IgD-negative memory B cell (primary cell): ENCODE results near the gene ZNF181. TPM values are rescaled to one million over a fixed set of nuclear protein-coding genes. Genes with fewer than 3 reads are reported as not detected.
A peak's percentile ranks its signal among the peaks of the same experiment; 100 is the strongest.
"Not testable (repeated sequence)": the region's sequence is repeated elsewhere in the genome, so short reads cannot be mapped to it uniquely, and the experiment has no call there.

Experiments used
- H3K27ac Mint-ChIP-seq, 3 donors: one replicate each; pipeline ENCODE4 v1.8.0; 2020 to 2022; ENCODE audit warnings: mild to moderate bottlenecking in 3 of 3, mixed read lengths in 3 of 3, moderate library complexity in 1 of 3
- H3K27me3 Mint-ChIP-seq: one replicate; pipeline ENCODE4 v1.8.0; 2021; ENCODE audit warnings: mixed read lengths
- H3K36me3 Mint-ChIP-seq: one replicate; pipeline ENCODE4 v1.8.0; 2020; ENCODE audit warnings: mild to moderate bottlenecking, mixed read lengths
- H3K4me1 Mint-ChIP-seq, 3 donors: one replicate each; pipeline ENCODE4 v1.8.0; 2020 to 2022; ENCODE audit warnings: mixed read lengths in 3 of 3, mild to moderate bottlenecking in 1 of 3
- H3K4me3 Mint-ChIP-seq, 4 donors: one replicate each; pipeline ENCODE4 v1.8.0; 2020 to 2022; ENCODE audit warnings: mild to moderate bottlenecking in 4 of 4, mixed read lengths in 4 of 4, moderate library complexity in 3 of 4
- H3K9me3 Mint-ChIP-seq, 3 donors: one replicate each; pipeline ENCODE4 v1.8.0; 2020 to 2021; ENCODE audit warnings: mixed read lengths in 3 of 3, mild to moderate bottlenecking in 1 of 3
- polyA plus RNA-seq: library from polyadenylated mRNA; unstranded; fragments of 300-500 nt; fragmentation: Illumina TruSeq; gene quantifications from one replicate; pipeline ENCODE4 v1.2.3, GENCODE V29; 2021

ZNF181 gene
- 28.3 TPM for polyA plus RNA-seq

GRCh38 chr19:34733746-34734536, at the start of gene ZNF181:
Gene ZNF181, plus strand, starts transcription at chr19:34734243. Its CDS starts 795 bp downstream, at chr19:34735038.
- Mint-ChIP-seq H3K4me1 (peaks cover 18 to 23% (median 21%) of the 10 kb centered on the region in 3 donors), H3K9me3 (peaks cover 0 to 5% (median 4%) of the 10 kb centered on the region in 3 donors), H3K4me3 (peak within 1 kb of the TSS; percentile 94 to 98 (median 96)), H3K27me3 (no peaks in the 10 kb centered on the region), H3K27ac (peak within 1 kb of the TSS; percentile 91 to 98 (median 98)), H3K36me3 (peaks cover 12% of the 10 kb centered on the region)

DNA sequence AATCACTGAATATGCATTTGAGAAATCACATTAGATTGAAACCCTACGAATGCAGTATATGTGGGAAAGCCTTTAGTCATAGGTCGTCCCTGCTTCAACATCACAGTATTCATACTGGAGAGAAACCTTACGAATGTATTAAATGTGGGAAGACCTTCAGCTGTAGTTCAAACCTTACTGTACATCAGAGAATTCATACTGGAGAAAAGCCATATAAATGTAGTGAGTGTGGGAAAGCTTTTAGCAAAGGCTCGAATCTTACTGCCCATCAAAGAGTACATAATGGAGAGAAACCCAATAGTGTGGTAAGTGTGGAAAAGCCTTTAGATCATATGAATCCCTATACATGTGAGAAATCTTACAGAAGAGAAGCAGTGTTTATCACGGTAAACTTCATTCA, 48.8 kb upstream of the ZNF181 start:
- Mint-ChIP-seq H3K9me3 (peaks cover 14 to 51% (median 28%) of the 10 kb centered on the region in 3 donors), H3K36me3 (peaks cover 23% of the 10 kb centered on the region)
- H3K4me1 Mint-ChIP-seq: not testable (repeated sequence)

GRCh38 chr19:34686455-34686854, 47.6 kb upstream of the ZNF181 start:
- H3K27ac Mint-ChIP-seq: no peak overlapping the region
- peaks cover 0 to 1% (median 0%) of the 10 kb centered on the region in 3 donors for H3K4me1 Mint-ChIP-seq
- H3K4me3 Mint-ChIP-seq: no peak overlapping the region
- peaks cover 16 to 59% (median 28%) of the 10 kb centered on the region in 3 donors for H3K9me3 Mint-ChIP-seq
- H3K27me3 Mint-ChIP-seq: no peaks in the 10 kb centered on the region
- peaks cover 16% of the 10 kb centered on the region for H3K36me3 Mint-ChIP-seq

More for the DNA sequence above, 48.8 kb upstream of the ZNF181 start:
- not testable (repeated sequence) for H3K27me3 Mint-ChIP-seq, H3K4me3 Mint-ChIP-seq, H3K27ac Mint-ChIP-seq

- Mint-ChIP-seq H3K9me3 (peaks cover 16 to 60% (median 28%) of the 10 kb centered on the region in 3 donors), H3K4me1 (peaks cover 0 to 1% (median 0%) of the 10 kb centered on the region in 3 donors), H3K27ac (no peak overlapping the region), H3K27me3 (peaks cover 1% of the 10 kb centered on the region), H3K36me3 (peaks cover 13% of the 10 kb centered on the region), H3K4me3 (no peak overlapping the region)
These were observed 46.7 kb upstream of the ZNF181 start for GRCh38 chr19:34687348-34687747.

- H3K9me3 Mint-ChIP-seq: peaks cover 13 to 57% (median 26%) of the 10 kb centered on the region in 3 donors
- H3K27ac Mint-ChIP-seq: no peak overlapping the region
- peaks cover 0 to 1% (median 0%) of the 10 kb centered on the region in 3 donors for H3K4me1 Mint-ChIP-seq
- H3K27me3 Mint-ChIP-seq: peaks cover 2% of the 10 kb centered on the region
- peaks cover 3% of the 10 kb centered on the region for H3K36me3 Mint-ChIP-seq
- no peak overlapping the region for H3K4me3 Mint-ChIP-seq
These were observed 45.5 kb upstream of the ZNF181 start for GRCh38 chr19:34688592-34688991.

- H3K27ac Mint-ChIP-seq: no peak overlapping the region
- H3K36me3 Mint-ChIP-seq: no peaks in the 10 kb centered on the region
- peaks cover 0 to 1% (median 0%) of the 10 kb centered on the region in 3 donors for H3K4me1 Mint-ChIP-seq
- H3K9me3 Mint-ChIP-seq: peaks cover 8 to 49% (median 25%) of the 10 kb centered on the region in 3 donors
- no peak overlapping the region for H3K4me3 Mint-ChIP-seq
- peaks cover 4% of the 10 kb centered on the region for H3K27me3 Mint-ChIP-seq
These were observed 43.7 kb upstream of the ZNF181 start for GRCh38 chr19:34690372-34690771.

DNA sequence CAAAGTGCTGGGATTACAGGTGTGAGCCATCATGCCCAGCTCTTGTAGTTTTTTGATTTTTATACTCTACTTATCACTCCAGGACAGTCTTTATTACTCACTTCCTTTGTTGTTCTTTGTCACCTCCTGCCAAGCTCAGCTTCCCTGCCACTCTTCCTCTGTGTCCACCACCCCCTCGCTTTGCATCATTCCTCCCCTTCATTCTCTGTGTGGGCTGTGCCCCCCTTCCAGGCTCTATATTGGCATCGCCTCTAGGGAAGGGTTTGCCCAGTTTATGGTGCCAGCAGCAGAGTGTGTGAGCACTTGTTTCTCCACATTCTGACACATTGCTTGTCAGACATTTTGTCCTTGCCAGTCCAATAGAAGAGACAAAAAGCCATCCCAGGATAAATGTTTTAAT, 41.5 kb upstream of the ZNF181 start:
- no peak overlapping the region for H3K27ac Mint-ChIP-seq
- peaks cover 5 to 27% (median 18%) of the 10 kb centered on the region in 3 donors for H3K9me3 Mint-ChIP-seq
- no peaks in the 10 kb centered on the region for H3K36me3 Mint-ChIP-seq
- peaks cover 4% of the 10 kb centered on the region for H3K27me3 Mint-ChIP-seq
- no peaks in the 10 kb centered on the region for H3K4me1 Mint-ChIP-seq
- no peak overlapping the region for H3K4me3 Mint-ChIP-seq

- Mint-ChIP-seq H3K4me1 (peaks cover 0 to 1% (median 0%) of the 10 kb centered on the region in 3 donors), H3K9me3 (peaks cover 4 to 23% (median 5%) of the 10 kb centered on the region in 3 donors), H3K27ac (no peak overlapping the region)
These were observed 26.4 kb upstream of the ZNF181 start for GRCh38 chr19:34707661-34708060.

GRCh38 chr19:34711890-34712289, 22.2 kb upstream of the ZNF181 start:
- H3K27me3 Mint-ChIP-seq: peaks cover 22% of the 10 kb centered on the region
- peaks cover 9 to 14% (median 9%) of the 10 kb centered on the region in 3 donors for H3K9me3 Mint-ChIP-seq
- H3K4me1 Mint-ChIP-seq: peaks cover 0 to 1% (median 0%) of the 10 kb centered on the region in 3 donors
- no peak overlapping the region for H3K27ac Mint-ChIP-seq
- H3K4me3 Mint-ChIP-seq: no peak overlapping the region
- no peaks in the 10 kb centered on the region for H3K36me3 Mint-ChIP-seq

More at GRCh38 chr19:34707661-34708060, 26.4 kb upstream of the ZNF181 start:
- H3K4me3 Mint-ChIP-seq: no peak overlapping the region
- peaks cover 5% of the 10 kb centered on the region for H3K36me3 Mint-ChIP-seq
- peaks cover 22% of the 10 kb centered on the region for H3K27me3 Mint-ChIP-seq

DNA sequence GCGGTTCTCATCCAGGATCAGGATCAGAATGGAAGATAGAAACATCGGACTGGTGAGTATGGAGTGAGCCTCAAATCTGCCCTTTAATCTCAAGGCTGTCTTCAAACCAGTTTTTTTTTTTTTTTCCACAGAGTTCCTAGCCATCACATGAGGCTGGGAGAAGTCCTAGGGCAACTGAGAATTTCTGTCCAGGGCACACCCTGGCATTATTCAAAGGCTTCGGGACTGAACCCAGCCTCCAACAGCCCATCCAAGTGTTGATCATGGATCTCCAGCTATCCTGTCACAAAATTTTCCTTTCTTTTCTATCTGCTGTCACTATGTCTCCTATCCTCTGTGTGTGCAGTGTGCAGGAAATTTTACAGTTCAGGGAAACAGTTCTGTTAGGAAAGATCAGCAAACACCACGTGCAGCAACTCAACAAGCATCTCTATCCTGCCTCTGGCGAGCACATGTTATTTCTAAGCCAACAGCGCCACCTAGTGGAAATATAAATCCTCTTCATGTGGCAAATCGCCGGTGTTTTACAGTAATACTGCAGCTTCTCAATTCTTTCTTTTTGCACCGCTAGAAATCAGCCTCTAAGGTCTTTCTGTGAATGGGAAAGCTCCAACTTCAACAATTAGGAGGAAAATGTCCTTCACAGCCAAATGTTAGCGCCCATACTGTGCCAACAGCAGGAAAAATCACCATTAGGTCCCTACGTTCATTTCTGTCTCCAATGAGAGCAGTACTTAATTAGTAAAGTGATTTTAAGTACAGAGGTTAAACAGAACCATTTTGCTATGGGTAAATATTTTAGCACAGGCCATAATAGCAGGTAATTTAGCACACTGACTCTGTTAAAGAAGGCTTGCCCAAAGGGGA, 21.4 kb upstream of the ZNF181 start:
- peaks cover 6 to 14% (median 6%) of the 10 kb centered on the region in 3 donors for H3K9me3 Mint-ChIP-seq
- no peak overlapping the region for H3K4me3 Mint-ChIP-seq
- peaks cover 0 to 1% (median 0%) of the 10 kb centered on the region in 3 donors for H3K4me1 Mint-ChIP-seq
- no peak overlapping the region for H3K27ac Mint-ChIP-seq
- no peaks in the 10 kb centered on the region for H3K36me3 Mint-ChIP-seq
- peaks cover 18% of the 10 kb centered on the region for H3K27me3 Mint-ChIP-seq

DNA sequence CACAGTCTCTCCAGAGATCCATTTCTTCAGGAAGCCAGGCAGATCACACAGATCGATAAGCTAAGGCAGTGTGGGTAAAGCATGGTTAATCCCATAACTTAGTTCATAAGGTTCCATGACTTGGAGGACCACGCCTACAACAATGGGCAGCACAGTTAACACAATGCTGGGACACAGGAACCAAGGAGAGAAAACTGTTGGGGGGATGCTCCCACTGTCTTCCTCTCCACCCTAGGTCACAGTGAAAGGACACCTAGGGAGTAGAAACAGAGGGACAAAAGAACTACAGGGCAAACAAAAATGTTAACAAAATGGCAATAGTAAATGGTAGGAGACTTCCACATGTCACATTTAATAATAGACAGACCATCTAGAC, 20.8 kb upstream of the ZNF181 start:
- Mint-ChIP-seq H3K36me3 (no peaks in the 10 kb centered on the region), H3K4me1 (peaks cover 0 to 1% (median 0%) of the 10 kb centered on the region in 3 donors), H3K27ac (peak overlapping the region in 1 of 3 donors; percentile 36), H3K4me3 (no peak overlapping the region), H3K9me3 (peaks cover 6 to 14% (median 6%) of the 10 kb centered on the region in 3 donors), H3K27me3 (peaks cover 14% of the 10 kb centered on the region)

- H3K4me3 Mint-ChIP-seq: no peak overlapping the region
- H3K27me3 Mint-ChIP-seq: peaks cover 10% of the 10 kb centered on the region
- H3K4me1 Mint-ChIP-seq: peaks cover 0 to 1% (median 0%) of the 10 kb centered on the region in 3 donors
- H3K36me3 Mint-ChIP-seq: no peaks in the 10 kb centered on the region
- H3K27ac Mint-ChIP-seq: no peak overlapping the region
- peaks cover 6 to 14% (median 6%) of the 10 kb centered on the region in 3 donors for H3K9me3 Mint-ChIP-seq
These were observed 18.7 kb upstream of the ZNF181 start for GRCh38 chr19:34715357-34715756.

GRCh38 chr19:34722353-34722752, 11.7 kb upstream of the ZNF181 start:
- H3K27ac Mint-ChIP-seq: no peak overlapping the region
- no peak overlapping the region for H3K4me3 Mint-ChIP-seq
- no peaks in the 10 kb centered on the region for H3K36me3 Mint-ChIP-seq
- H3K9me3 Mint-ChIP-seq: no peaks in the 10 kb centered on the region
- H3K4me1 Mint-ChIP-seq: no peaks in the 10 kb centered on the region
- H3K27me3 Mint-ChIP-seq: peaks cover 10% of the 10 kb centered on the region

- Mint-ChIP-seq H3K4me3 (no peak overlapping the region), H3K27me3 (peaks cover 10% of the 10 kb centered on the region), H3K27ac (peak overlapping the region in 1 of 3 donors; percentile 29), H3K4me1 (no peaks in the 10 kb centered on the region), H3K9me3 (no peaks in the 10 kb centered on the region), H3K36me3 (no peaks in the 10 kb centered on the region)
These were observed 8.6 kb upstream of the ZNF181 start for GRCh38 chr19:34725400-34725799.
